ENCODE measurements around the gene PRKX. TPM values are rescaled to one million over a fixed set of nuclear protein-coding genes. Genes with fewer than 3 reads are reported as not detected.

PRKX gene
- total RNA-seq, 1 experiment from 2014 or later: 20.5 TPM

DNA sequence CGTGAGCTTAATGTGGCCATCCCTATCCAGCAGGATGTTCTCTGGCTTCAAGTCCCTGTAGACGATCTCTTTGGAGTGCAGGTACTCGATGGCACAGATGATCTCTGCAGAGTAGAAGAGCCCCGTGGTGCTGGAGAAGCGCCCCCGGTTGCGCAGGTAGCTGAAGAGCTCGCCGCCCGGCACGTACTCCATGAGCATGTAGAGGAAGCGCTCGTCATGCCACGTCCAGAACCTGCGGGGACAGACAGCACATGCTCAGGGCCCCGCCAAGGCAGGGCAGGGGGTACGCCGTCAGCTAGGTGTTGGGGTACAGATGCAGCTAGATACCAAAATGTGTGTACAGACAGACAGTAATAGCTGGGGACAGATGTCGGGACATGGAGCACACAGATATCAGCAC, 58.3 kb downstream of the PRKX start:
- DNase-seq (ENCODE audit: low read depth, low spot score) (no peak), ATAC-seq (no peak)
- H3K36me3 ChIP-seq (ENCODE audit: control insufficient read depth, insufficient read depth, low read length): no peaks in the 10 kb centered on the region; the same call in 1 of the 2 replicates
- no peak overlapping the region for H3K4me3 ChIP-seq (ENCODE audit: low read depth in 2 of 2, low read length in 2 of 2)
- in situ Hi-C loops (cut with HindIII; ENCODE audit: low pct_unique_long_range_greater_than_20kb, low sequenced_read_pairs) (no loop called here), intact Hi-C loops (cut with micrococcal nuclease; ENCODE audit: unreplicated experiment) (no loop called here)
- no peaks in the 10 kb centered on the region for H3K9me3 ChIP-seq (ENCODE audit: control insufficient read depth, insufficient read depth, low read depth, low read length)
- POLR2A ChIA-PET: no interaction called here
- no peak overlapping the region for H3K27ac ChIP-seq (ENCODE audit: low read length)
- CTCF ChIA-PET: no interaction called here
- no peaks in the 10 kb centered on the region for H3K27me3 ChIP-seq (ENCODE audit: control insufficient read depth, insufficient read depth, low read length)
- BruUV-seq (replicated peaks): no TSS peak
- TF ChIP-seq, protein P1, sequence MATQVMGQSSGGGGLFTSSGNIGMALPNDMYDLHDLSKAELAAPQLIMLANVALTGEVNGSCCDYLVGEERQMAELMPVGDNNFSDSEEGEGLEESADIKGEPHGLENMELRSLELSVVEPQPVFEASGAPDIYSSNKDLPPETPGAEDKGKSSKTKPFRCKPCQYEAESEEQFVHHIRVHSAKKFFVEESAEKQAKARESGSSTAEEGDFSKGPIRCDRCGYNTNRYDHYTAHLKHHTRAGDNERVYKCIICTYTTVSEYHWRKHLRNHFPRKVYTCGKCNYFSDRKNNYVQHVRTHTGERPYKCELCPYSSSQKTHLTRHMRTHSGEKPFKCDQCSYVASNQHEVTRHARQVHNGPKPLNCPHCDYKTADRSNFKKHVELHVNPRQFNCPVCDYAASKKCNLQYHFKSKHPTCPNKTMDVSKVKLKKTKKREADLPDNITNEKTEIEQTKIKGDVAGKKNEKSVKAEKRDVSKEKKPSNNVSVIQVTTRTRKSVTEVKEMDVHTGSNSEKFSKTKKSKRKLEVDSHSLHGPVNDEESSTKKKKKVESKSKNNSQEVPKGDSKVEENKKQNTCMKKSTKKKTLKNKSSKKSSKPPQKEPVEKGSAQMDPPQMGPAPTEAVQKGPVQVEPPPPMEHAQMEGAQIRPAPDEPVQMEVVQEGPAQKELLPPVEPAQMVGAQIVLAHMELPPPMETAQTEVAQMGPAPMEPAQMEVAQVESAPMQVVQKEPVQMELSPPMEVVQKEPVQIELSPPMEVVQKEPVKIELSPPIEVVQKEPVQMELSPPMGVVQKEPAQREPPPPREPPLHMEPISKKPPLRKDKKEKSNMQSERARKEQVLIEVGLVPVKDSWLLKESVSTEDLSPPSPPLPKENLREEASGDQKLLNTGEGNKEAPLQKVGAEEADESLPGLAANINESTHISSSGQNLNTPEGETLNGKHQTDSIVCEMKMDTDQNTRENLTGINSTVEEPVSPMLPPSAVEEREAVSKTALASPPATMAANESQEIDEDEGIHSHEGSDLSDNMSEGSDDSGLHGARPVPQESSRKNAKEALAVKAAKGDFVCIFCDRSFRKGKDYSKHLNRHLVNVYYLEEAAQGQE (IDR thresholded peaks at IDR 0.05; ENCODE audit: insufficient read depth in 1 of 2, low read depth in 2 of 2, low read length in 1 of 2): no peak
- TF ChIP-seq TCF7L2 (IDR thresholded peaks at IDR 0.05; ENCODE audit: low read depth, low read length) (no peak), SIN3A (IDR thresholded peaks at IDR 0.05; ENCODE audit: borderline replicate concordance, insufficient read depth, low read depth, low read length) (no peak), POLR2AphosphoS5 (IDR thresholded peaks at IDR 0.05; ENCODE audit: low read depth, low read length) (no peak)
- TF ChIP-seq, protein P2, sequence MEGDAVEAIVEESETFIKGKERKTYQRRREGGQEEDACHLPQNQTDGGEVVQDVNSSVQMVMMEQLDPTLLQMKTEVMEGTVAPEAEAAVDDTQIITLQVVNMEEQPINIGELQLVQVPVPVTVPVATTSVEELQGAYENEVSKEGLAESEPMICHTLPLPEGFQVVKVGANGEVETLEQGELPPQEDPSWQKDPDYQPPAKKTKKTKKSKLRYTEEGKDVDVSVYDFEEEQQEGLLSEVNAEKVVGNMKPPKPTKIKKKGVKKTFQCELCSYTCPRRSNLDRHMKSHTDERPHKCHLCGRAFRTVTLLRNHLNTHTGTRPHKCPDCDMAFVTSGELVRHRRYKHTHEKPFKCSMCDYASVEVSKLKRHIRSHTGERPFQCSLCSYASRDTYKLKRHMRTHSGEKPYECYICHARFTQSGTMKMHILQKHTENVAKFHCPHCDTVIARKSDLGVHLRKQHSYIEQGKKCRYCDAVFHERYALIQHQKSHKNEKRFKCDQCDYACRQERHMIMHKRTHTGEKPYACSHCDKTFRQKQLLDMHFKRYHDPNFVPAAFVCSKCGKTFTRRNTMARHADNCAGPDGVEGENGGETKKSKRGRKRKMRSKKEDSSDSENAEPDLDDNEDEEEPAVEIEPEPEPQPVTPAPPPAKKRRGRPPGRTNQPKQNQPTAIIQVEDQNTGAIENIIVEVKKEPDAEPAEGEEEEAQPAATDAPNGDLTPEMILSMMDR (IDR thresholded peaks at IDR 0.05): no peak
- H3K4me1 ChIP-seq (ENCODE audit: control insufficient read depth, insufficient read depth, low read length): no peaks in the 10 kb centered on the region

DNA sequence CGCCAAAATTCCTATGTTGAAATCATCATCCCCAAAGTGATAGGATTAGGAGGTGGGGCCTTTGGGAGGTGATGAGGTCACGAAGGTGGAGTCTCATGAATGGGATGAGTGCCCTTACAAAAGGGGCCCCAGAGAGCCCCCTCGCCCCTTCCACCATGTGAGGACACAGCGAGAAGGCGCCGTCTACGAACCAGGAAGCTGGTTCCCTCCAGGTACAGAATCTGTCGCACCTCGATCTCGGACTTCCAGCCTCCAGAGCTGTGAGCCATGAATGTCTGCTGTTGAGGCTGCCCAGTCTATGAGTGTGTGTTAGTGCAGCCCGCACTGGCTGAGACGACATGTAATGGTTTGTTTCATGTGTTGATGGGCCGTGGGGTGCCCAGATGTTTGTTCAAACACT, 60.3 kb downstream of the PRKX start:
- ChIA-PET CTCF (no interaction called here), POLR2A (no interaction called here)
- H3K4me1 ChIP-seq (ENCODE audit: control insufficient read depth, insufficient read depth, low read length): no peaks in the 10 kb centered on the region
- no peak for DNase-seq (ENCODE audit: low read depth, low spot score)
- in situ Hi-C loops (cut with HindIII; ENCODE audit: low pct_unique_long_range_greater_than_20kb, low sequenced_read_pairs) (no loop called here), intact Hi-C loops (cut with micrococcal nuclease; ENCODE audit: unreplicated experiment) (no loop called here)
- BruUV-seq (replicated peaks): no TSS peak
- no peaks in the 10 kb centered on the region; the same call in 1 of the 2 replicates for H3K36me3 ChIP-seq (ENCODE audit: control insufficient read depth, insufficient read depth, low read length)
- H3K4me3 ChIP-seq (ENCODE audit: low read depth in 2 of 2, low read length in 2 of 2): no peak overlapping the region
- ATAC-seq: no peak
- no peak overlapping the region for H3K27ac ChIP-seq (ENCODE audit: low read length)
- H3K27me3 ChIP-seq (ENCODE audit: control insufficient read depth, insufficient read depth, low read length): no peaks in the 10 kb centered on the region
- TF ChIP-seq, protein P1 (IDR thresholded peaks at IDR 0.05; ENCODE audit: insufficient read depth in 1 of 2, low read depth in 2 of 2, low read length in 1 of 2): no peak
- TF ChIP-seq, protein P2 (IDR thresholded peaks at IDR 0.05): no peak
- TF ChIP-seq SIN3A (IDR thresholded peaks at IDR 0.05; ENCODE audit: borderline replicate concordance, insufficient read depth, low read depth, low read length): no peak
- no peaks in the 10 kb centered on the region for H3K9me3 ChIP-seq (ENCODE audit: control insufficient read depth, insufficient read depth, low read depth, low read length)
